Mammary epithelial cell (primary cell): ENCODE measurements around the gene ABHD2.

Experiments
- EZH2 ChIP-seq: IDR thresholded peaks from 2 replicates; pipeline ENCODE4 v1.6.1; 2012; ENCODE audit warnings: low read length, inconsistent platforms, borderline replicate concordance
- TF ChIP-seq, protein P1 (sequence below), 2 donors: IDR thresholded peaks in 1 of 2; conservative IDR thresholded peaks in 1 of 2; 2 replicates each; pipeline ENCODE4 v1.5.1; 2011 to 2012; ENCODE audit warnings: inconsistent platforms in 2 of 2, low read length in 2 of 2, mild to moderate bottlenecking in 2 of 2, control low read depth in 1 of 2, low read depth in 1 of 2; ENCODE audit not compliant: insufficient read depth in 1 of 2; ENCODE audit errors: extremely low read depth in 1 of 2

- TF ChIP-seq, protein P1, sequence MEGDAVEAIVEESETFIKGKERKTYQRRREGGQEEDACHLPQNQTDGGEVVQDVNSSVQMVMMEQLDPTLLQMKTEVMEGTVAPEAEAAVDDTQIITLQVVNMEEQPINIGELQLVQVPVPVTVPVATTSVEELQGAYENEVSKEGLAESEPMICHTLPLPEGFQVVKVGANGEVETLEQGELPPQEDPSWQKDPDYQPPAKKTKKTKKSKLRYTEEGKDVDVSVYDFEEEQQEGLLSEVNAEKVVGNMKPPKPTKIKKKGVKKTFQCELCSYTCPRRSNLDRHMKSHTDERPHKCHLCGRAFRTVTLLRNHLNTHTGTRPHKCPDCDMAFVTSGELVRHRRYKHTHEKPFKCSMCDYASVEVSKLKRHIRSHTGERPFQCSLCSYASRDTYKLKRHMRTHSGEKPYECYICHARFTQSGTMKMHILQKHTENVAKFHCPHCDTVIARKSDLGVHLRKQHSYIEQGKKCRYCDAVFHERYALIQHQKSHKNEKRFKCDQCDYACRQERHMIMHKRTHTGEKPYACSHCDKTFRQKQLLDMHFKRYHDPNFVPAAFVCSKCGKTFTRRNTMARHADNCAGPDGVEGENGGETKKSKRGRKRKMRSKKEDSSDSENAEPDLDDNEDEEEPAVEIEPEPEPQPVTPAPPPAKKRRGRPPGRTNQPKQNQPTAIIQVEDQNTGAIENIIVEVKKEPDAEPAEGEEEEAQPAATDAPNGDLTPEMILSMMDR (conservative IDR thresholded peaks at IDR 0.05 in 1 of 2, IDR thresholded peaks at IDR 0.05 in 1 of 2; ENCODE audit: extremely low read depth in 1 of 2, insufficient read depth in 1 of 2, low read depth in 1 of 2, low read length in 2 of 2) = no peak
- TF ChIP-seq EZH2 = no peak
Measured at GRCh38 chr15:89203705-89204273, 115.5 kb downstream of the ABHD2 start.
